ENCODE results near the gene STARD4.
A peak's percentile ranks its signal among the peaks of the same experiment; 100 is the strongest.

STARD4 gene

GRCh38 chr5:111512375-111513130 is at the start of gene STARD4:
Gene STARD4, minus strand, starts transcription at chr5:111512535. Its CDS starts 5,102 bp downstream, at chr5:111507433.
- peak; percentile 76 to 90 (median 84) for DNase-seq (ENCODE audit: low read depth in 4 of 4, low spot score in 1 of 4)

- DNase-seq (ENCODE audit: low read depth in 4 of 4, low spot score in 1 of 4): no peak
These were observed 47.3 kb upstream of the STARD4 start for GRCh38 chr5:111559680-111560079.

GRCh38 chr5:111557686-111558085 is 45.4 kb upstream of the STARD4 start:
- no peak for DNase-seq (ENCODE audit: low read depth in 4 of 4, low spot score in 1 of 4)

GRCh38 chr5:111557111-111557510 is 44.8 kb upstream of the STARD4 start:
- no peak for DNase-seq (ENCODE audit: low read depth in 4 of 4, low spot score in 1 of 4)

GRCh38 chr5:111556501-111556900 is 44.2 kb upstream of the STARD4 start:
- DNase-seq (ENCODE audit: low read depth in 4 of 4, low spot score in 1 of 4): no peak

GRCh38 chr5:111555760-111556159 is 43.4 kb upstream of the STARD4 start:
- DNase-seq (ENCODE audit: low read depth in 4 of 4, low spot score in 1 of 4): no peak

GRCh38 chr5:111553868-111554267 is 41.5 kb upstream of the STARD4 start:
- DNase-seq (ENCODE audit: low read depth in 4 of 4, low spot score in 1 of 4): no peak

- no peak for DNase-seq (ENCODE audit: low read depth in 4 of 4, low spot score in 1 of 4)
These were observed 40.6 kb upstream of the STARD4 start for GRCh38 chr5:111552896-111553295.

GRCh38 chr5:111552492-111552891 is 40.2 kb upstream of the STARD4 start:
- DNase-seq (ENCODE audit: low read depth in 4 of 4, low spot score in 1 of 4): no peak

GRCh38 chr5:111551569-111552275 is 39.4 kb upstream of the STARD4 start:
- no peak for DNase-seq (ENCODE audit: low read depth in 4 of 4, low spot score in 1 of 4)

- DNase-seq (ENCODE audit: low read depth in 4 of 4, low spot score in 1 of 4): no peak
These were observed 38.8 kb upstream of the STARD4 start for GRCh38 chr5:111551161-111551560.

GRCh38 chr5:111550282-111551020 is 38.1 kb upstream of the STARD4 start:
- peak; percentile 56 to 61 (median 59) for DNase-seq (ENCODE audit: low read depth in 4 of 4, low spot score in 1 of 4)

- no peak for DNase-seq (ENCODE audit: low read depth in 4 of 4, low spot score in 1 of 4)
These were observed 36.8 kb upstream of the STARD4 start for GRCh38 chr5:111548992-111549649.

GRCh38 chr5:111548348-111548950 is 36.1 kb upstream of the STARD4 start:
- DNase-seq (ENCODE audit: low read depth in 4 of 4, low spot score in 1 of 4): no peak

GRCh38 chr5:111545031-111545430 is 32.7 kb upstream of the STARD4 start:
- DNase-seq (ENCODE audit: low read depth in 4 of 4, low spot score in 1 of 4): no peak

GRCh38 chr5:111537141-111538024 is 25.0 kb upstream of the STARD4 start:
- DNase-seq (ENCODE audit: low read depth in 4 of 4, low spot score in 1 of 4): no peak

GRCh38 chr5:111535879-111536549 is 23.7 kb upstream of the STARD4 start:
- DNase-seq (ENCODE audit: low read depth in 4 of 4, low spot score in 1 of 4): no peak

GRCh38 chr5:111532886-111533582 is 20.7 kb upstream of the STARD4 start:
- no peak for DNase-seq (ENCODE audit: low read depth in 4 of 4, low spot score in 1 of 4)

GRCh38 chr5:111530298-111530740 is 18.0 kb upstream of the STARD4 start:
- DNase-seq (ENCODE audit: low read depth in 4 of 4, low spot score in 1 of 4): peak; percentile 39 to 62 (median 47)

Data from stimulated activated CD4-positive, alpha-beta T cell treated with anti-CD3 and anti-CD28 coated beads, Interleukin-1b, Interleukin-23, amount 100 ng/mL, for 24 hours (primary cell).